DMS79 treated with DMSO at 0.1 percent for 48 hours (cell line): Measurements from ENCODE around the gene EPYC.

Experiments
- DNase-seq: peaks from one replicate; lab custom pipeline; 2025; lab: John Stamatoyannopoulos, UW

The EPYC gene

DNA sequence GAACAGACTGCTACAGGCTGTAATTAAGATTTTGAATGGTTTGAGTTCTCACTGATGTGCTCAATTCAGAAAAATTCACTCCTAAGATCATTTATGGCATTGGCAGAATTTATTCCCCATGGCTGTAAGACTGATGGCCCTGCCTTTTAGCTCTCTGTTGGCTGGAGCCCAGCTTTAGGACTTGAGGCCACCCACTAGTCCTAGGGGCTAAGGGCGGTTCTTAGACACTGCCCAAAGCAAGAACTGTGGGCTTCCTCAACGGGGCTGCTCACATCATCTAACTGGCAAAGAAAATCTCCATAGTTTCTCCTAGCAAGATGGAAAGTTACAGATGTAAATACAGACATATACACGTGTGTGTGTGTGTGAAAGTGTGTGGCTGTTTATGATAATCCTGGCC lies 46.4 kb downstream of the EPYC start:
- no peak for DNase-seq

DNA sequence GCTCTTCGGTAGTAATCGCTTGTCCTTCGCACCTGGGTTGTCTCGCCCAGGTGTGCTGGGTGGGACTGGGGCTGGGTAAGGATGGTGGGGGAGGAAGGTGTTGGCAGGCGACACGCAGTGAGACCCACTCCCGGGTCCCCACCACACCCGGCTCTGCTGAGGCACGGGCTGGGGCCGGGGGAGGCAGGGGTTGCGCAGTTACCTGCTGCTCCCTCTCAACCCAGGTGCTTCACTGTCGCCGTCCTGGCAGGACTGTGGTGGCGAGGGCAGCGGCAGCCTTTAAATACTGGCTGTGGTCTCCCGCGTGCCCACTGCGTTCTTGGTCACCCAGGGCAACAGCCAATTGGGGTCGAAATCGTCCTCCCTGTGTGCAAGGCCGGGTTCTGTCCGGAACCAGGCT lies 49.9 kb downstream of the EPYC start, which contains the start of gene CCER1:
Gene CCER1 (minus strand): TSS at position 256 of the 400 bp plus-strand sequence. CDS start 434 bp downstream, outside the sequence.
- no peak for DNase-seq

DNA sequence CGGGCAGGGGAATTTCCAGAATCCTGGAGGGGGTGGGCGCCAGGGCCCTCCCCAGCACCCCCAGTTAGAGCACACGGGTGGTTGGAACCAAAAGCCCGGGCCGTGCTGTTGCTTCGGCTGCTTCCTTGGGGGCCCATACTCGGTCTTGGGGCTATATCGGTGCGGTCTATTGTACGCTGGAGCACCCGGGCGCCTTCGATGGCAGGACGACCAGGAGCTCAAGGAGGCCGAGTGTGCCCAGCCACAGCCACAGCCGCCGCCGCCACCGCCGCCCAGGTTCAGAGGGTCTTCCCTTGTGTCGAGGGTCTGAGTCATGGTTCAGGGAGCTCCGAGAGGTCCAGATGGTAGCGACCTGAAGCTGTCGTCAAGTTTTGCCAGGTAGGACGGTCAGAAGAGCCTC lies 50.3 kb downstream of the EPYC start:
- no peak for DNase-seq

DNA sequence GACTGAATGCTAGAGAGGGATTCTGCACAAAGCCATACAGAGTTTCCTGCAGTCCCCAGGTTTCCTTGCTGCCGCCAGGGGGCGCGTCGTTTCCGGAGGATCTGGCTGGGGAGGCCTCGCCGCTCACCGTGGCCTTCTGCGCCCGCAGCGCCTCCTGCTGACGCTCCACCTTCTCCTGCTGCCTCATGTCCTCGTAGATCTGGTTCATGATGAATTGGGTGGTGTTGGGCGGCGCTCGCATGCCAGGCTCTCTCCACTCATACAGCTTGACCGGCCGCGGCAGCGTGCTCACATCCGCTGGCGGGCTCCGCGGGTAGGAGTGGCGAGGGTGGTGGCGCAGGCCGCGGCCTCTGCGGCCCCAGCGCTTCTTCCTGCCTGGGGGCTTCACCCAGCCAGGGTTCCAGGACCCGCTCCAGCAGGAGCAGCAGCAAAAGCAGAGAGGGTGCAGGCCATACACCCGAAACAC lies 50.8 kb downstream of the EPYC start:
- no peak for DNase-seq

GRCh38 chr12:90951432-90952105 lies 53.2 kb downstream of the EPYC start:
- no peak for DNase-seq

GRCh38 chr12:90947869-90948268 lies 56.9 kb downstream of the EPYC start:
- peak; percentile 41 for DNase-seq

DNA sequence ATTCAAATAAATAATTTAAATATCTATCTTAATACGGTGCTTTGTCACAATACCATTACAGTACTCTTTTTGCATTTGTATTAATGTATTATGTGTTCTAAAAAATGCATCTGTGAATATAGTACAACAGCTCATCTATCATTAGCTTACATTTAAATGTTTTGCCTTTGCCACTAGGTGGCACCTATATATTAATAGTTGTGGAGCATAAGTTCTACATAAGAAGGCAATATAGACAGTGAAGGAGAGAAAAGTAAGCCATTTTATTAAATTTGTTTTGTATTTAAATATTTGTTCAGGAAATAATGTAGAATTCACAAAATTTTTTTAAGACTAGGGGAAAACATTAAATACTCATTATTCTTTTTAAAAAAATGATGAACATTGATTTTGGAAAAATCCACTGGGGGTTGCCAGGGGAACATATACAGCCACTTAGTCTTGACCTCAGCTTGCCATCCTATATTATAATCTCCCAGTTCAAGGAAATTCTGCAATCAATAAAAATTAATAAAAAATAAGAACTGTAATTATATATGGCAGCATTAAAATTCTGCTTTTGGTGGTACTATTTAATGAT lies 59.6 kb downstream of the EPYC start:
- DNase-seq = peak; percentile 20

DNA sequence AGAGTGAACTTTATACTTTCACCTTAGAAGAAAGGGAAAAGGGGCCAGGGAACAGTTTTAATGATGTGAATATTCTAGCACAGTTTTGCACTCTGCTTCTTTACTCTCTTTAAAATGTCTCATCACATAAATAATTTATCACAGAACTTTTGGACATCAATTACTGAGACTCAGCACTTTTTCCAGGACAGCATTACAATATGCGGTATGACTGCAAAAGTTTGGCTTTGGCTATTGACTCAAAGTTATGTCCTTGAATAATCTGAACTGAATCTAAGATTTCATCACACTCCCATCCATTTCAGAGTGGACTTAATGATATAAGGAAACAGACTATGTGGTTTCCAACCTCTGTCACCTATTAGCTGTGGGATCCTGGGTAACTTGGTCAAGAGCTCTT lies 61.5 kb downstream of the EPYC start:
- no peak for DNase-seq

- no peak for DNase-seq
Measured at GRCh38 chr12:90940872-90941499, 63.8 kb downstream of the EPYC start.

- no peak for DNase-seq
Measured at GRCh38 chr12:90939382-90939781, 65.4 kb downstream of the EPYC start.

DNA sequence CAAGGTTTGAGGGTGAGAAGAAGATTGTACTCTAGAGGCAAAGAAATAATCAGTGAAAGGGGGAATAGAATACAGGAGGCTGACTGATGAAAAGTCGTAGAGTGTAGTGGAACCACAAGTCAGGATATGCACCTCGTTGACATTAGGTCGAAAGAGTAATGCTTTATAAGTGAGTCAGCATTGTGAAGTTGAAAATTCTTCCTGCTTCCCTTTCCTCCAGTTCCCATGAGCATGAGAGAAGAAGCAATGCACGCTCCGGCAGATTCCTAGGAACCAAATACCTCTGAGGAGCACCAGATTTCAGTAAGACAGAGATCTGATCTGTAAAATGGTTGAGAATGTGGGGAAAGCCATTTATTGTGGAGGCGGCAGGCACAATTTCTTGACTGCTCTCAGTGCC lies 66.3 kb downstream of the EPYC start:
- no peak for DNase-seq

DNA sequence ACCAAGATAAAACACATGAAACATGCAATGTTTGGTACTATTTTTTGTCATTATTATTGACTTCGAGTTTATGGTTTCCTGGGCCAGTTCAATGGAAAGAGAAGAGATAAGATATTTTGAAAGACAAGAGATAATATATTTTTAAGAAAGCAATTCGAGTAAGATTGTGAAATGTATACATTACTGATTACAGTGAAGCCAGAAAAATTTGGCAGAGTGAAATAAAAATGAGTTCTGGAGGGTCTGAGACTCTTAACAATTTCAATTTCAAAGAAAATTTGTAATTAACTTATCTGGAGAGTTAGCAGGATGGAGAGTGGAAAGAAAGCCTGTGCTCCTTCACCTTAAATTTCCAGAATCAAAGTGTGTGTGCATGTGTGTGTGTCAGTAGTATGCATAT lies 67.1 kb downstream of the EPYC start:
- no peak for DNase-seq

DNA sequence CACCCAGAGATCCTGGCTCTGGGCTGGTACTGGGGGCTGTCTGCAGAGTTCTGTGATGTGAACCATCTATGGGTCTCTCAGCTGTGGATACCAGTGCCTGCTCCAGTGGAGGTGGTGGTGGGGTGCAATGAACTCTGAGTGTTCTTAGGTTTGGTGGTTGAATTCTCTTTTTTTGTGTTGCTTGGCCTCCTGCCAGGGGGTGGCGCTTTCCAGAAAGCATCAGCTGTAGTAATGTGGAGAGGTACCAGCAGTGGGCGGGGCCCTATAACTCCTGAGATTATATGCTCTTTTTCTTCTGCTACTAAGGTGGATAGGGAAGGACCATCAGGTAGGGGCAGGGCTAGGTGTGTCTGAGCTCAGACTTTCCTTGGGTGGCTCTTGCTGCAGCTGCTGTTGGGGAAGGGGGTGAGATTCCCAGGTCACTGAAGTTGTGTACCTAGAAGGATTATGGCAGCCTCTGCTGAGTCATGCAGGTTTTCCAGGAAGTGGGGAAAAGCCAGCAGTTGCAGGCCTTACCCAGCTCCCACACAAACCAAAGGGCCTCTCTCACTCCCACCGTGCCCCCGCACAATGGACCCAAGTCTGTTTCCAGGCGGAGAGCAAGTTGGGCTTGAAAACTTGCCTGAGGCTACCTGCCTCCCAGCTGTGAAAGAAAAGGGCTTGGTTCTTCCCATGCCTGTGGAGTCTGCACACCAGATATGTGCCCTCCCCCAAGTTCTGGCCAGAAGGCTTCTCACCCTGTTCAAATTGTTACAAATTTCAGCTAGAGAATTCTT lies 68.4 kb downstream of the EPYC start:
- DNase-seq = no peak

- no peak for DNase-seq
Measured at GRCh38 chr12:90925562-90925961, 79.2 kb downstream of the EPYC start.

GRCh38 chr12:90924406-90924805 lies 80.4 kb downstream of the EPYC start:
- DNase-seq = no peak

DNA sequence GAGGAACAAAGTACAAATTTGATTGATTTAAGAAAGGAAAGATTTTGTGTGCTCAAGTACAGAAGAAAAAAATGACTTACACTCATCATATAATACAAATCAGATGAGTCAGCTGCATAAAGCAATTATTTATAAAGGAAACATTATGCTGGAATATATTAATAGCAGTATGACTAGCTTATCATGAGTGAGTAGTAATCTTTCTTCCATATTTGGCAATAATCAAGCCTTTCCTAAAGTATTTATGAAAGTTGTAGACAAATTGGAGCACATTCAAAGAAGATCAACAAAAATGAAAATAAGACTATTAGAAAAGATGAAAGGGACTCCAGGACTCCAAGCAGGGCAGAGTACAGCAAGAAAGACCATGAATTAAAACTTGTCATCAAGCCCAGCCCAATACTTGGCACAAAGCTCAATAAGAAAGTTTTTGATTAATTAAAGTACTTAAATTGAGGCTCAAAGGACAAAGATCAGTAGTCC lies 82.6 kb downstream of the EPYC start:
- DNase-seq = no peak

- no peak for DNase-seq
Measured at GRCh38 chr12:90921536-90921935, 83.2 kb downstream of the EPYC start.

DNA sequence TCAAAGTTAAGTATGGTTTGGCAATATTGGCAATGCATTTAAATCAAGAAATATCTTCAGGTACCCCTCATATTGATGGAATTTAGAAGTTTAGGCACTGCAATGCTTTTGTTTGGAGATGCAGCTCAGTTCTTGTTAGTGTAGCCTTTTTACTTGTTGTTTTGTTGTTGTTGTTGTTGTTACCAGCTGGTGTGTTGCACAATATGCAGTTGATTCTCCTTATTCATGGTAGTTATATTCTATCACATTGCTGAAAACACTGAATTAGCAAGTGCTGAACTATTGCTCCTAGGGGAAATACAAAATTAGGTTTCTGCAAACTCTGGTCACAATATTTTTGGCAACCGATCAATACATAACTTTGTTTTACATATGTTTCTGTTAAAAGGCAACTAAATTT lies 84.5 kb downstream of the EPYC start:
- no peak for DNase-seq

- no peak for DNase-seq
Measured at GRCh38 chr12:90917431-90917830, 87.3 kb downstream of the EPYC start.

- DNase-seq = no peak
Measured at GRCh38 chr12:90916516-90916915, 88.3 kb downstream of the EPYC start.

DNA sequence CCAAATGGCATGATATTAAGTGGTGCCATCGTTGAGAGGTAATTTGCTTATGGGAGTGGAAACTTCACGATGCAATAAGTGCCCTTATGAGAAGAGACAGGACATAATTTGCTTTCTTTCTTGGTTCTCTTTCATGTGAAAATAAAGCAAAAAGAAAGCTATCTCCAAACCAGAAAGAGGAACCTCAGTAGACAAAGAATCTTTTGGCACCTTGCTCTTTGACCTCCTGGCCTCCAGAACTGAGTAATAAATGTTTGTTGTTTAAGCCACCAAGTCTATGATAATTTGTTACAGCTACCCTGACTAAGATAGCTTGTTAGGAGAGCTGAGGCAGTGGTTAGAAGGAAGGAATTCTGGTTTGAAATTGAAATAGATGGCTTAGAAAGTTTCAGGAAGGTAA lies 89.4 kb downstream of the EPYC start:
- DNase-seq = no peak
